H1 (cell line): ENCODE measurements around the gene RING1.

Source experiments
- BCL11A ChIP-seq, 2 experiments: IDR thresholded peaks; one replicate each; pipeline ENCODE4 v1.6.1; 2011; ENCODE audit warnings: low read depth in 2 of 2, low read length in 2 of 2, mild to moderate bottlenecking in 2 of 2
- POLR2A ChIP-seq, 2 experiments: IDR thresholded peaks; 1 replicate in 1 of 2; 2 replicates in 1 of 2; pipeline ENCODE4 v1.6.1; 2011; ENCODE audit warnings: low read depth in 2 of 2, low read length in 2 of 2, mild to moderate bottlenecking in 2 of 2; ENCODE audit errors: control extremely low read depth in 1 of 2
- POLR2AphosphoS5 ChIP-seq: IDR thresholded peaks from 2 replicates; pipeline ENCODE4 v1.6.1; 2011; ENCODE audit warnings: low read depth, low read length
- SIN3A ChIP-seq, 2 experiments: IDR thresholded peaks in 1 of 2; conservative IDR thresholded peaks in 1 of 2; 2 replicates each; pipeline ENCODE4 v1.6.1; 2011 to 2012; ENCODE audit warnings: low read length in 2 of 2, improper control_type of control experiment in 1 of 2, low read depth in 1 of 2, mild to moderate bottlenecking in 1 of 2
- TF ChIP-seq, protein P1 (sequence below), 3 experiments: IDR thresholded peaks; 1 replicate in 2 of 3; 2 replicates in 1 of 3; pipeline versions ENCODE4 v1.5.1 to v1.6.1; 2011; ENCODE audit warnings: low read length in 3 of 3, mild to moderate bottlenecking in 3 of 3, inconsistent platforms in 2 of 3, low read depth in 1 of 3, moderate library complexity in 1 of 3; ENCODE audit not compliant: insufficient read depth in 1 of 3; ENCODE audit errors: control extremely low read depth in 1 of 3

DNA sequence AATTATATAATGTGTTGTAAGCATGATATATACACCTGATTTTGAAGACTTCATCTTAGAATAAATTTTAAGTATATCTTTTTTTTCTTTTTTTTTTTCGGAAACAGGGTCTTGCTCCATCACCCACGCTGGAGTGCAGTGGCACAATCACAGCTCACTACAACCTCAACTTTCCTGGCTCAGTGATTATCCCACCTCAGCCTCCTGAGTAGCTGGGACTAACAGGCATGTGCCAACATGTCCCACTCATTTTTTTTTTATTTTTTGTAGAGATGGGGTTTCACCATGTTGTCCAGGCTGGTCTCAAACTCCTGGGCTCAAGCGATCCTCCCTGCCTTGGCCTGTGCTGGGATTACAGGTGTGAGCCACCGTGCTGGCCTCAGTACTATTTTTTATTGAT lies 46.3 kb downstream of the RING1 start:
- TF ChIP-seq POLR2A (IDR thresholded peaks at IDR 0.05; ENCODE audit: control extremely low read depth in 1 of 2, low read depth in 2 of 2, low read length in 2 of 2) (no peak), POLR2AphosphoS5 (no peak), BCL11A (IDR thresholded peaks at IDR 0.05; ENCODE audit: low read depth in 2 of 2, low read length in 2 of 2) (no peak), SIN3A (conservative IDR thresholded peaks at IDR 0.05 in 1 of 2, IDR thresholded peaks at IDR 0.05 in 1 of 2; ENCODE audit: low read depth in 1 of 2, low read length in 2 of 2) (no peak)
- TF ChIP-seq, protein P1, sequence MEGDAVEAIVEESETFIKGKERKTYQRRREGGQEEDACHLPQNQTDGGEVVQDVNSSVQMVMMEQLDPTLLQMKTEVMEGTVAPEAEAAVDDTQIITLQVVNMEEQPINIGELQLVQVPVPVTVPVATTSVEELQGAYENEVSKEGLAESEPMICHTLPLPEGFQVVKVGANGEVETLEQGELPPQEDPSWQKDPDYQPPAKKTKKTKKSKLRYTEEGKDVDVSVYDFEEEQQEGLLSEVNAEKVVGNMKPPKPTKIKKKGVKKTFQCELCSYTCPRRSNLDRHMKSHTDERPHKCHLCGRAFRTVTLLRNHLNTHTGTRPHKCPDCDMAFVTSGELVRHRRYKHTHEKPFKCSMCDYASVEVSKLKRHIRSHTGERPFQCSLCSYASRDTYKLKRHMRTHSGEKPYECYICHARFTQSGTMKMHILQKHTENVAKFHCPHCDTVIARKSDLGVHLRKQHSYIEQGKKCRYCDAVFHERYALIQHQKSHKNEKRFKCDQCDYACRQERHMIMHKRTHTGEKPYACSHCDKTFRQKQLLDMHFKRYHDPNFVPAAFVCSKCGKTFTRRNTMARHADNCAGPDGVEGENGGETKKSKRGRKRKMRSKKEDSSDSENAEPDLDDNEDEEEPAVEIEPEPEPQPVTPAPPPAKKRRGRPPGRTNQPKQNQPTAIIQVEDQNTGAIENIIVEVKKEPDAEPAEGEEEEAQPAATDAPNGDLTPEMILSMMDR (IDR thresholded peaks at IDR 0.05; ENCODE audit: control extremely low read depth in 1 of 3, insufficient read depth in 1 of 3, low read depth in 1 of 3, low read length in 3 of 3), result no peak
